Measurements from ENCODE around the gene PDE1C.

PDE1C gene

GRCh38 chr7:31782411-31782991 is 287.7 kb downstream of the PDE1C start:
- H3K27me3 ChIP-seq (ENCODE audit: control insufficient read depth in 1 of 2, insufficient read depth in 2 of 2, low read length in 2 of 2) = no peaks in the 10 kb centered on the region
- no peak overlapping the region for H3K27ac ChIP-seq (ENCODE audit: low read depth, low read length)
- H3K9me3 ChIP-seq (ENCODE audit: control insufficient read depth in 1 of 2, low read length in 2 of 2) = no peaks in the 10 kb centered on the region
- H3K36me3 ChIP-seq (ENCODE audit: control insufficient read depth in 1 of 2, insufficient read depth in 2 of 2, low read length in 2 of 2) = no peaks in the 10 kb centered on the region
- H3K4me3 ChIP-seq (ENCODE audit: low read depth in 1 of 2, low read length in 2 of 2) = no peak overlapping the region
- H3K4me1 ChIP-seq (ENCODE audit: control insufficient read depth in 1 of 2, insufficient read depth in 2 of 2, low read length in 2 of 2) = no peaks in the 10 kb centered on the region
- H3K9ac ChIP-seq (ENCODE audit: low read depth in 1 of 2, low read length in 2 of 2) = no peak overlapping the region

GRCh38 chr7:31778296-31778695 is 291.9 kb downstream of the PDE1C start:
- Histone ChIP-seq H3K9me3 (ENCODE audit: control insufficient read depth in 1 of 2, low read length in 2 of 2) (no peaks in the 10 kb centered on the region), H3K9ac (ENCODE audit: low read depth in 1 of 2, low read length in 2 of 2) (no peak overlapping the region), H3K4me3 (ENCODE audit: low read depth in 1 of 2, low read length in 2 of 2) (no peak overlapping the region), H3K27me3 (ENCODE audit: control insufficient read depth in 1 of 2, insufficient read depth in 2 of 2, low read length in 2 of 2) (no peaks in the 10 kb centered on the region), H3K27ac (ENCODE audit: low read depth, low read length) (no peak overlapping the region), H3K36me3 (ENCODE audit: control insufficient read depth in 1 of 2, insufficient read depth in 2 of 2, low read length in 2 of 2) (no peaks in the 10 kb centered on the region), H3K4me1 (ENCODE audit: control insufficient read depth in 1 of 2, insufficient read depth in 2 of 2, low read length in 2 of 2) (no peaks in the 10 kb centered on the region)

GRCh38 chr7:31776616-31777015 is 293.6 kb downstream of the PDE1C start:
- Histone ChIP-seq H3K36me3 (ENCODE audit: control insufficient read depth in 1 of 2, insufficient read depth in 2 of 2, low read length in 2 of 2) (no peaks in the 10 kb centered on the region), H3K27me3 (ENCODE audit: control insufficient read depth in 1 of 2, insufficient read depth in 2 of 2, low read length in 2 of 2) (no peaks in the 10 kb centered on the region), H3K27ac (ENCODE audit: low read depth, low read length) (no peak overlapping the region), H3K9ac (ENCODE audit: low read depth in 1 of 2, low read length in 2 of 2) (no peak overlapping the region), H3K9me3 (ENCODE audit: control insufficient read depth in 1 of 2, low read length in 2 of 2) (no peaks in the 10 kb centered on the region), H3K4me3 (ENCODE audit: low read depth in 1 of 2, low read length in 2 of 2) (no peak overlapping the region), H3K4me1 (ENCODE audit: control insufficient read depth in 1 of 2, insufficient read depth in 2 of 2, low read length in 2 of 2) (no peaks in the 10 kb centered on the region)

- no peaks in the 10 kb centered on the region for H3K36me3 ChIP-seq (ENCODE audit: control insufficient read depth in 1 of 2, insufficient read depth in 2 of 2, low read length in 2 of 2)
- H3K9ac ChIP-seq (ENCODE audit: low read depth in 1 of 2, low read length in 2 of 2) = no peak overlapping the region
- no peaks in the 10 kb centered on the region for H3K9me3 ChIP-seq (ENCODE audit: control insufficient read depth in 1 of 2, low read length in 2 of 2)
Observed at GRCh38 chr7:31775556-31775955, 294.7 kb downstream of the PDE1C start.

GRCh38 chr7:31772211-31772610 is 298.0 kb downstream of the PDE1C start:
- H3K9me3 ChIP-seq (ENCODE audit: control insufficient read depth in 1 of 2, low read length in 2 of 2) = no peaks in the 10 kb centered on the region
- H3K27me3 ChIP-seq (ENCODE audit: control insufficient read depth in 1 of 2, insufficient read depth in 2 of 2, low read length in 2 of 2) = no peaks in the 10 kb centered on the region
- H3K4me3 ChIP-seq (ENCODE audit: low read depth in 1 of 2, low read length in 2 of 2) = no peak overlapping the region
- H3K27ac ChIP-seq (ENCODE audit: low read depth, low read length) = no peak overlapping the region
- no peaks in the 10 kb centered on the region for H3K36me3 ChIP-seq (ENCODE audit: control insufficient read depth in 1 of 2, insufficient read depth in 2 of 2, low read length in 2 of 2)
- no peak overlapping the region for H3K9ac ChIP-seq (ENCODE audit: low read depth in 1 of 2, low read length in 2 of 2)
- no peaks in the 10 kb centered on the region for H3K4me1 ChIP-seq (ENCODE audit: control insufficient read depth in 1 of 2, insufficient read depth in 2 of 2, low read length in 2 of 2)

More at GRCh38 chr7:31775556-31775955, 294.7 kb downstream of the PDE1C start:
- H3K27ac ChIP-seq (ENCODE audit: low read depth, low read length) = no peak overlapping the region
- no peaks in the 10 kb centered on the region for H3K4me1 ChIP-seq (ENCODE audit: control insufficient read depth in 1 of 2, insufficient read depth in 2 of 2, low read length in 2 of 2)
- no peaks in the 10 kb centered on the region for H3K27me3 ChIP-seq (ENCODE audit: control insufficient read depth in 1 of 2, insufficient read depth in 2 of 2, low read length in 2 of 2)
- no peak overlapping the region for H3K4me3 ChIP-seq (ENCODE audit: low read depth in 1 of 2, low read length in 2 of 2)

GRCh38 chr7:31767686-31768358 is 302.4 kb downstream of the PDE1C start:
- H3K9me3 ChIP-seq (ENCODE audit: control insufficient read depth in 1 of 2, low read length in 2 of 2) = no peaks in the 10 kb centered on the region
- H3K4me1 ChIP-seq (ENCODE audit: control insufficient read depth in 1 of 2, insufficient read depth in 2 of 2, low read length in 2 of 2) = no peaks in the 10 kb centered on the region
- H3K9ac ChIP-seq (ENCODE audit: low read depth in 1 of 2, low read length in 2 of 2) = no peak overlapping the region
- H3K27me3 ChIP-seq (ENCODE audit: control insufficient read depth in 1 of 2, insufficient read depth in 2 of 2, low read length in 2 of 2) = no peaks in the 10 kb centered on the region
- no peak overlapping the region for H3K27ac ChIP-seq (ENCODE audit: low read depth, low read length)
- H3K36me3 ChIP-seq (ENCODE audit: control insufficient read depth in 1 of 2, insufficient read depth in 2 of 2, low read length in 2 of 2) = no peaks in the 10 kb centered on the region
- no peak overlapping the region for H3K4me3 ChIP-seq (ENCODE audit: low read depth in 1 of 2, low read length in 2 of 2)

GRCh38 chr7:31764462-31764861 is 305.7 kb downstream of the PDE1C start:
- no peaks in the 10 kb centered on the region for H3K4me1 ChIP-seq (ENCODE audit: control insufficient read depth in 1 of 2, insufficient read depth in 2 of 2, low read length in 2 of 2)

GRCh38 chr7:31763548-31763947 is 306.7 kb downstream of the PDE1C start:
- H3K4me3 ChIP-seq (ENCODE audit: low read depth in 1 of 2, low read length in 2 of 2) = no peak overlapping the region
- H3K27ac ChIP-seq (ENCODE audit: low read depth, low read length) = no peak overlapping the region
- H3K9ac ChIP-seq (ENCODE audit: low read depth in 1 of 2, low read length in 2 of 2) = no peak overlapping the region
- no peaks in the 10 kb centered on the region for H3K27me3 ChIP-seq (ENCODE audit: control insufficient read depth in 1 of 2, insufficient read depth in 2 of 2, low read length in 2 of 2)
- H3K9me3 ChIP-seq (ENCODE audit: control insufficient read depth in 1 of 2, low read length in 2 of 2) = no peaks in the 10 kb centered on the region
- no peaks in the 10 kb centered on the region for H3K4me1 ChIP-seq (ENCODE audit: control insufficient read depth in 1 of 2, insufficient read depth in 2 of 2, low read length in 2 of 2)
- no peaks in the 10 kb centered on the region for H3K36me3 ChIP-seq (ENCODE audit: control insufficient read depth in 1 of 2, insufficient read depth in 2 of 2, low read length in 2 of 2)

More at GRCh38 chr7:31764462-31764861, 305.7 kb downstream of the PDE1C start:
- H3K27me3 ChIP-seq (ENCODE audit: control insufficient read depth in 1 of 2, insufficient read depth in 2 of 2, low read length in 2 of 2) = no peaks in the 10 kb centered on the region
- H3K36me3 ChIP-seq (ENCODE audit: control insufficient read depth in 1 of 2, insufficient read depth in 2 of 2, low read length in 2 of 2) = no peaks in the 10 kb centered on the region
- no peak overlapping the region for H3K9ac ChIP-seq (ENCODE audit: low read depth in 1 of 2, low read length in 2 of 2)
- H3K27ac ChIP-seq (ENCODE audit: low read depth, low read length) = no peak overlapping the region
- no peak overlapping the region for H3K4me3 ChIP-seq (ENCODE audit: low read depth in 1 of 2, low read length in 2 of 2)
- H3K9me3 ChIP-seq (ENCODE audit: control insufficient read depth in 1 of 2, low read length in 2 of 2) = no peaks in the 10 kb centered on the region

GRCh38 chr7:31761646-31762045 is 308.6 kb downstream of the PDE1C start:
- Histone ChIP-seq H3K9me3 (ENCODE audit: control insufficient read depth in 1 of 2, low read length in 2 of 2) (no peaks in the 10 kb centered on the region), H3K4me3 (ENCODE audit: low read depth in 1 of 2, low read length in 2 of 2) (no peak overlapping the region), H3K36me3 (ENCODE audit: control insufficient read depth in 1 of 2, insufficient read depth in 2 of 2, low read length in 2 of 2) (no peaks in the 10 kb centered on the region), H3K9ac (ENCODE audit: low read depth in 1 of 2, low read length in 2 of 2) (no peak overlapping the region), H3K27me3 (ENCODE audit: control insufficient read depth in 1 of 2, insufficient read depth in 2 of 2, low read length in 2 of 2) (no peaks in the 10 kb centered on the region), H3K27ac (ENCODE audit: low read depth, low read length) (no peak overlapping the region), H3K4me1 (ENCODE audit: control insufficient read depth in 1 of 2, insufficient read depth in 2 of 2, low read length in 2 of 2) (no peaks in the 10 kb centered on the region)

GRCh38 chr7:31758755-31759154 is 311.5 kb downstream of the PDE1C start:
- Histone ChIP-seq H3K27ac (ENCODE audit: low read depth, low read length) (no peak overlapping the region), H3K27me3 (ENCODE audit: control insufficient read depth in 1 of 2, insufficient read depth in 2 of 2, low read length in 2 of 2) (no peaks in the 10 kb centered on the region), H3K9me3 (ENCODE audit: control insufficient read depth in 1 of 2, low read length in 2 of 2) (no peaks in the 10 kb centered on the region), H3K4me1 (ENCODE audit: control insufficient read depth in 1 of 2, insufficient read depth in 2 of 2, low read length in 2 of 2) (no peaks in the 10 kb centered on the region), H3K9ac (ENCODE audit: low read depth in 1 of 2, low read length in 2 of 2) (no peak overlapping the region), H3K4me3 (ENCODE audit: low read depth in 1 of 2, low read length in 2 of 2) (no peak overlapping the region), H3K36me3 (ENCODE audit: control insufficient read depth in 1 of 2, insufficient read depth in 2 of 2, low read length in 2 of 2) (no peaks in the 10 kb centered on the region)

Data from duodenal mucosa (tissue), 2 donors.